GM21423 (cell line): ENCODE results near the gene DEPP1.

Experiments
- ATAC-seq: cut with Tn5 transposase; IDR thresholded peaks from one replicate; pipeline ENCODE4 v1.9.1; 2021; ENCODE audit warnings: mild to moderate bottlenecking, moderate library complexity; ENCODE audit not compliant: unreplicated experiment

Gene DEPP1

DNA sequence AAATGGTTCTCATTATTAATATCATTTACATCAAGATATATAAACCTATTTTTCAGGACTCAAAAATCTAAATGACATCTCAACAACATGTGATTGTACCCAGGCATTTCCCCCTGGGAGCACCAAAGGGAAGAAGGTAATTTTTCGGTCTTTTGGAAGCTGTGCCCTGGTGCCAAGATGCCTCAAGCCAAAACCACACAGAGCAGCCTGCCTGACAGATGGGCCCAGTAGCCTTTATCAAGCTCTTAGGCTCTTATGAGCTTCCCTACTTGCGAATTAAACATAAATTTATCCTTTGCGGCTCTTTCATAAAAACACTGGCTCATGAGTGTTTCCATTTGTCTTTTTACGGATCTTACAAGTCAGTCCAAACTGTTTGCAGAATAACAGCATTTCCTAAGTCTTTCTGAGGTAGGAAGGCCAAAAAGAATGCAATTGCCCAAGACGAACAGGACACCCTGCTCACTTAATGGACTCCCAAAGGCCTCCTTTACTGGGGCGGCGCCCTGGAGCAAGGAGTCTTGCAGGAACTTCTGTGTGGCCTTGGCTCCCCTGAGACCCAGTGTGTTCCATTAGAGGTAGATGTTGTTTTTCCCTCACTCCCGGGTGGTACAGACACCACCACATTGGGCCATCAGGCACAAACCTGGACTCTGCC is 23.1 kb downstream of the DEPP1 start:
- no peak for ATAC-seq

DNA sequence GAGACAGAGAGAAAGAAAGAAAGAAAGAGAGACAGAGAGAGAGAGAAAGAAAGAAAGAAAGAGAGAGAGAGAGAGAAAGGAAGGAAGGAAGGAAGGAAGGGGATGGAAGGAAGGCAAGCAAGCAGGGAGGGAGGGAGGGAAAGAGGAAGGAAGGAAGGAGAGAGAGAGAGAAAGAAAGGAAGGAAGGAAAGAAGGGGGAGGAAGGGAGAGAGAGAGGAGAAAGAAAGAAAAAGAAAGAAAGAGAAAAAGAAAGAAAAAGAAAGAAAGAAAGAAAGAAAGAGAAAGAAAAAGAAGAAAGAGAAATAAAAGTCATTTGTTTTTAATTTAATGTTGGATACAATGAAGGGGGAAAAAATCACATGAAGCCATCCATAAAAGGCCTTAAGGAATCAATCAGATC is 23.6 kb downstream of the DEPP1 start:
- ATAC-seq: no peak

DNA sequence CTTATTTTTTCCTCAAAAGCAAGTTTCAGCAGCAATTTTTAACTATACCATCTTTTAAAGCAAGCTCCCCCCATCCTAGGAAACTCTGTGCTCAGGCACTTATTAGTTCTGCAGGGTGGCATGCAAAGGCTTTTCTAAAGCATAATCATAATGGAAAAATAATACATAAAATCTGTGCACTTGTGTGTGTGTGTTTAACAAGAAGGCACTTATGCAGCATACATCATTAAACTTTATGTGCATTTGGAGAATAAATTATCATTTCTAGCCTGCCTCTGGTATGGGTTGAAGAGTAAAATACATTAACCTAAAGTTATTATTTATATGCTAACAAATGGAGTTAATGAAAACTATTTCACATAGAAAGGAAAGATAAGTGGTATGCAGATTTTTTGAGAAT is 24.6 kb downstream of the DEPP1 start:
- no peak for ATAC-seq

DNA sequence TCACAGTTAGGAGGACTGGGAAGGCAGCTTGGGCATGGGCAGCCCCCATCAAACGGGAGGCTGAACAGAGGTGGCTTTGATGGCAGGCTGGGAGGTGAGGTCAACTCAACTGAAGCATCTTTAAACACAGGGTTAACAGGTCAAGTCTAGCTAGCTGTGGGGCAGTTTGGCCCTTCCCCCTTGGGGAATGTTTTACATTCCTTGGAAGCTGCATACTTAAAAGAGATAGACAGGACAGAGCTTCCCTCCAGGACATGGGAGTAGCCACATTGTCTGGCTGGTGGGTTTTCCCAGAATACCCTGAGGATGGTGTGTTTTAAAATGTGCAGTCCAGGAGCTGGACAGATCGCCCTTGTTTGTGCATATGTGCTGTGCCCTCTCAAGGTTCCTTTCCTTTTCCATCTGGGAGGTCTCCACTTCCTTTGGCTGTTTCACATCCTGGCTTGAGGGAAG is 25.8 kb downstream of the DEPP1 start:
- ATAC-seq: no peak

DNA sequence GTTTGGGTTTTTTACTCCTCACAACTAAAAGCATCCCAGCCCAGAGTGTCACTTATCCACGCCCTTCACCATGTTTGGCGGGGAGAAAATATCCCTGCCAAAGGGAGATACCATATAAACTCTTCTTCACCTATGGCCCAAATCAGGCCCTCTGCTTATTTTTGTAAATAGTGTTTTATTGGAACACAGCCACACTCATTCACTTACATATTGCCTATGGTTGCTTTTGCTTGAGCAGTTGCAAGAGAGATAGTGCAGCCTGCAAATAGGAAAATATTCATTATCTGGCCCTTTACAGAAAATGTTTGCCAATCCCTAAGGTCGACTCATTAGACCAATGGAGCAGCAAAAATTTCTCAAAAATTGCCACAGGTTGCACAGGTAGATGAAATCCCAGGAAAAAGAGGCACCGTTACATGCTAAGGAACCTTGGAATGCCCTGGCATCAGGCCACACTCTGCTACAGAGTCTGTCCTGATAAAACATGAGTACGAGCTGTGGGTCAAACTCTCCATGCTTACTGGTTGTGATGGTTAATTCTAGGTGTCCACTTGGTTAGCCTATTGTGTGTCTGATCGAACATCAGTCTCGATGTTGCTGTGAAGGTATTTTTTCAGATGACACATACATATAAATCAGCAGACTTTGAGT is 26.9 kb downstream of the DEPP1 start:
- no peak for ATAC-seq

DNA sequence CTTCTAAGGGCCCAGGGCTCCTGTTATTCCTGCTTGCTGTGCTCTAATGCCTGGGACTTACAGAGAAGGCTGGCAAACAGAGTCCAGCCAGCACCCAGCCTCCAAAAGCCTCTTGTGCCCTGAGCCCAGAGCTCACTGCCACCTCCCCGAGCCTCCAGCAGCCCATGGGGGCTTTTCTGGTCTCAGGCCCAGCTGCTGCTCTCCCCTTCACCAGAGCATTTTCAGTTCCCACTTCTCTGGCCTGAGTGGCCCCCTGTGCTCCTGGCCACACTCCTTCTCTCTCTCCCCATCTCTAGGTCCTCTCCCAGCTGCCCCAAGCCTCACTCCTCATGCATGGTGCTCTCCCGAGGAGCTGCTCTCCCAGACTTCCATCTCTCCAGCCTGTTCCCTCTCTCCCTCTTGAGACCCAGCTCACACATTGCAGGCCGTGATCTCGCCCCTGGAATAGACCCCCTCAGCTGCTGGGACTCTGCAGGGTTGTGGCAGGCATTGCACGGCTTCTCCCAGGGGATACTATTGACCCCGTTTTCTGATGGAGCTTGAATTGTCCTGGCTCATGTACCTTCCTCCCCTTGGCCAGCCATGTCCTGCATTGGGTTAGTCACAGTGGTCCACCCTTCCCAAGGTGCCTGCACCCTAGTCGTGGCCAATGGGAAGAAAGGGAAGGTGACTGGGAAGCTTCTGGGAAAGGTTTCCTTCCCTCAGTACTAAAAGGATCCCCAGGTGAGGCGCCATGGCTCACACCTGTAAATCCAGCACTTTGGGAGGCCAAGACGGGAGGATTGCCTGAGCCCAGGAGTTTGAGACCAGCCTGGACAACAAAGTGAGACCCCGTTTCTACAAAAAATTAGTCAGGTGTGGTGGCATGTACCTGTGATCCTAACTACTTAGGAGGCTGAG is 28.0 kb downstream of the DEPP1 start:
- ATAC-seq: no peak

DNA sequence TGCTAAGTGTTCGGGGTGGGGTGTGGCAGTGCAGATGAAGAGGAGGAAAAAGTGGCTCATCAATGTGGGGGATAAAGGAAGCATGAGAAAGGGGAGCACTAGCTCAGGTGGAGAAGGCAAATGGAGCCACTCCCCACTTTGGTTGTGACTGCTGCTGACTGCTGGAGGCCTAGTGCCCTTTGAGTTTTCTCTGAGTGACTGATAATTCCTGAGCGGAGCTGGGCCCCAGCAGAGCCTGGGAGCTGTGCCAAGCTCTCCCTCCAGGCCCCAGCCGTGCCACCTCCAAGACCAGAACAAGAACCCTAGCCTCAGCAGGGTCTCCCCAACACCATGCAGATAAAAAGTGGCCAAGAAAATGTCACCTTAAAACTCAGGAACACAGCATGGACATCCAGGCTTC is 28.7 kb downstream of the DEPP1 start:
- ATAC-seq: no peak

DNA sequence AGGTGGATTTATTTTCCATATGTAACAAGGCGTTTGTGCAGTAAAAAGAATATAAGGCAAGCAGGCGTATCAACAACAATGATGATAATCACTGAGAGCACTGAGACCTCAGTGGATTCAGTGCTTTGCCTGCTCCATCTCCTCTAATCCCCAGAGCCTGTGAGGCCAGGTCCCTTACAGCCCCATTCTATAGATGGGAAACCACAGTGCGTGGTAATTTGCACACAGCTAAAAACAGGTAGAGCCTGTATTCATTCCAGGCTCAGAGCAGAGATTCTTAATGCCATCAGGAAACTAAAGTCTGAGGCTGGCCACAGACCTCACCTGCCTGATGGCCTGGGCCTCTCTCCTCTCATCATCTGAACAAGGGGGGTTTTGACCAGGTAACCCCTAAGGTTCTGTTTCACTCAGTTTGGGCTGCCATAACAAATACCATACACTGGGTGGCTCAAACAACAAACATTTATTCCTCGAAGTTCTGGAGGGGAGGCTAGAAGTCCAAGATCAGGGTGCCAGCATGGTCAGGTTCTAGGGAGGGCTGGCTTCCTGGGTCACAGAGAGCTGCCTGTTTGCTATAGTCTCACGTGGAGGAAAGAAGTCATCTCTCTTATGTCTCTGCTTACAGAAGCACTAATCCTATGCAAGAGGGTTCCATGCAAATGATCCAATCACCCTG is 29.3 kb downstream of the DEPP1 start:
- no peak for ATAC-seq

DNA sequence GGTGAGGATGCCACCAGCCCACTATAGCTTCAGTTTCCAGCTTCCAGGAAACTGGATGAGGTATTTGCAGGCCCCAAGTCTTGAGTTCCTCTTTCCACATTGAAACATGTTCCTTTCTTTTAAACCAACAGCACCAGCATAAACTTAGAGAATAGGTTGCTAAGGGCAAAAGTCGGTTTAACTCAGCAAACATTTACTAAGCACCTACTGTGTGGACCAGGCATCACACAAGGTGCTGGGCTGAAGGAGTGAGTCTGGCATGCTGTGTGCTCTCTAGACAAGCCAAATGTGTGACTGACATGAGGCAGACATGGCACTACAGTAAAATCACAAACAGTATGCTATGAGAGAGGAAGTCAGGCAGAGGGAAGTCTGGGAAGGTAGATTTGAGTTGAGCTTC is 30.0 kb downstream of the DEPP1 start:
- no peak for ATAC-seq

DNA sequence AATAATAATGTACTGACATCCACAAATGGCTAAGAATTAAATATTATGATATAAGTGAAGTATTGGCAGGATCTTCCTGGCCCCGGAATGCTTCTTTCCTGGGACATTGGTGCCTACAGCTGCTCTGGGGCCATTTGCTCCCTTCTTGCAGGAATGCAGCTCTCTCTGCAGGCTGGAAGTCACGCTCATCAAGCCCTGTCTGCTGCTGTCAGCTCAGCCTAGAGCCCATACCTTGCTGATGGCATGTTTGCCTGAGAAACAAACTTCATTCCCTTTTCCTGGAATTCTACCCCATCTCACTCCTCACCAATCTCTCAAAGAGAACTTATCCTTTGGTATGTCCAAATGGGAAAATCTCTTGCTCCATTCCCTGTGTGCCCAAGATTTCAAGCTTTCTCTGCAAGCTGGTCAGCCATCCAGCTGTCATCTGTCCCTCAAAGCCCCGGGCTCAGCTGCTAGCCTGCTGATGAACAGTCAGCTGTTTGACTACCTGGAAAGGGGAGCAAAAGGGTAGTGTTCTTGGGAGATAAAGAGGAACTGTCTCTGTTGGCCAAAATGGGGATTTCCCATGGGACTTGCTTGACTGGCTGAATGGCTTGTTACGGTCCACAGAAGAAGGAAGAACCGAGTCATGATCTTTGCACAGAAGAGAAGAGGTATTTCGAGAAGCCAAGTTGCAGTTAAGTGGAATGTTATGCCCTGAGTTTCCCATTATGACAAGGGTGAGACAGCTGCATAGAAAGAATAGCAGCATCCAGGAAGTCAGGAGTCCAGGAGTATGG is 31.0 kb downstream of the DEPP1 start:
- peak; percentile 64 for ATAC-seq

DNA sequence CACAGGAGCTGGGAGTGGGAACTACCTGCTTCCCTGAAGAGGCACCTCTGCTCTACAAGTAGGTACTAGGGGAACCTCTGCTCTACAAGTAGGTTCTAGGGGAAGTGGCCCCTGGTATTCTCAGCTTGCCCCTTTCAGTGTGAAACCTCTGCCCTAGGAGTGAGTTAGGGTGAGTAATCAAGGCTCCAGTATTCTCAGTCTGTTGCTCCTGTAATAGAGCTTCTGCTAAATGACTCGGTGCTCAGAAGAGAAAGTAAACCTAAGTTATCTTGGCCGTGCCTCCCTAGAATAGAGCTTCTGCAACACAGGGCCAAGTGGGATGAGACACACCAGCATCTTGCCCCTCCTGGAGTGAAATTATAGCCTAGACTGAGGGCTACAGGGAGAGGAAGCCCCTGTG is 32.4 kb downstream of the DEPP1 start:
- peak; percentile 57 for ATAC-seq

DNA sequence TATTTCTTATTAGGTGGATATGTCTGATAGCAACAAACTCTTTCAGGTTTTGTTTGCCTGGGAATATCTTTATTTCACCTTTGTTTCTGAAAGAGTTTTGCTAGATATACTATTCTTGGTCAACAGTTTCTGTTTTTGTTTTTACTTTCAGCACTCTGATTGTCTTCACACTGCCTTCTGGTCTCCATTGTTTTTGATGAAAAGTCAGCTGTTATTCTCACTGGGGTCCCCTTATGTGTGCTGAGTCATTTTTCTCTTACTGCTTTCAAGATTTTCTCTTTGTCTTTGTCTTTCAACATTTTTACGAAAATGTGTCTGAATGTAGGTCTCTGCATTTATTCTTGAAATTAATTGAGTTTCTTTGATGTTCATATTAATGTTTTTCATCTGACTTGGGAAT is 34.3 kb downstream of the DEPP1 start:
- no peak for ATAC-seq

DNA sequence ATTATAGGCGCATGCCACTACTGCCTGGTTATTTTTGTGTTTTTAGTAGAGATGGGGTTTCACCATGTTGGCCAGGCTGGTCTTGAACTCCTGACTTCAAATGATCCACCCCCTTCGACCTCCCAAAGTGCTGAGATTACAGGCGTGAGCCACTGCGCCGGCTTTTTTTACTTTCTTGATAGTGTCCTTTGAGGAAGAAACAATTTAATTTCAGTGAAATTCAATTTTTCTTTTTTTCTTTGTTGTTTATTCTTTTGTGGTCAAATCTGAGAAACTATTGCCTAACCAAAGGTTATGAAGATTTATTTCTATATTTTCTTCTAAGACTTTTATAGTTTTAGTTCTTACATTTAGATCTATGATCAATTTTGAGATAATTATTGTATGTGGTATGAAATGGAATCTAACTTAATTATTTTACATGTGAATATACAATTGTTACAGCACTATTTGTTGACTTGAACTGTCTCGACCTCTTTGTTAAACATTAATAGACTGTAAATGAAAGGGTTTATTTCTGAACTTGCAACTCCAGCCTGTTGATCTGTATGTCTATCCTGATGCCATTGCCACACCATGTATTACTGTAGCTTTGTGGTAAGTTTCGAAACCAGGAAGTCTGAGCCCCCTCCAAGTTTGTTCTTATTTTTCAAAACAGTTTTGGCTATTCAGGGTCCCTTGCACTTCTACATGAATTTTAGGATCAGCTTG is 38.8 kb downstream of the DEPP1 start:
- ATAC-seq: no peak

DNA sequence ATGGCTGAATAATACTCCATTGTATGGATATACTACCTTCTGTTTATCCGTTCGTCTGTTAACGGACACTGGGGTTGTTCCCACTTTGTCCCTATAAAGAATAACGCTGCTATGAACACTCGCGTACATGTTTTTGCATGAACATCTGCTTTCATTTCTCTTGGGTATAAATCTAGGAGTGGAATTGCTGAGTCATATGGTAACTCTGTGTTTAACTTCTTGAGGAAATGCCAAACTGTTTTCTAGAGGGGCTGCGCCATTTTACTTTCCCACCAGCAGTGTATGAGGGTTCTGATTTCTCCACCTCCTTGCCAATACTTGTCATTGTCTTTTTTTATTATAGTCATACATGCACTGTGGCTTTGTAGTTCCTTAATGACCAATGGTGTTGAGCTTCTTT is 39.7 kb downstream of the DEPP1 start:
- no peak for ATAC-seq

DNA sequence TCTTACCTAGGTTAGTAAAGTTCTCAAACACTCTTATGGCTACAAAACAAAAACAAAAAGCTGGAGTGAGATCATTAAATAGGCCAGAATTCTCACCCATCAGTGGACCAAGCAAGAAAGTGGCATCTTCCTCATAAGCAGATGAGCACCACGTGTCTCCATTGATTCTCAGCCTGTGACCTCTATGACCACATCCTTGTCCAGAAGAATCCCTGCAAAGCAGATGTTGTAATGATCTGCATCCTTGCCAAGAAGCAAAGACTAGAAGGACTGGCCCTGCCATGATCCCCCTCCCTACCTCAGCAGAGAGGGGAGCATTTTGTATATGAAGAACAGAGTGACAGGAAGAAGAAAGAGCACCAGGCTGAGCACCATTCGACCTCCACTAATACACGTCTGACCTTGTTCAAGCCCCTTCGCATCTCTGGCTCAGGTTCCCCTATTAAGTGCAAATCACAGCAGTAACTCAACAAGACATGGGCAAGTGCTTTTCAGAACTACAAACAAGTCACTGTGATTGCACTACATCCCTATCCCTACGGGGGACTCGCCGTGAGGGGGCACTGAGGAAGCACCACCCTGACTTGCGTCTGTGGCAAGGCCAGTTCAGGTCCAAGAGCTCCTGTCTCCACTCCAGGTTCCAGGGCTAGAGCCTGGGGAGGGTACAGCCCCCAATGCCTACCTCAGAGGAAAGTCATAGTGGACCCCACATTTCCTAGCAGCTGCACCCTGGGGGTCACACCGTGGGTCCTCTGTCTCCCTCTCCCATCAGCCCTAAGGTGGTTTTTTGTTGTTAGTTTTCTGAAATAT is 41.2 kb downstream of the DEPP1 start:
- ATAC-seq: no peak

DNA sequence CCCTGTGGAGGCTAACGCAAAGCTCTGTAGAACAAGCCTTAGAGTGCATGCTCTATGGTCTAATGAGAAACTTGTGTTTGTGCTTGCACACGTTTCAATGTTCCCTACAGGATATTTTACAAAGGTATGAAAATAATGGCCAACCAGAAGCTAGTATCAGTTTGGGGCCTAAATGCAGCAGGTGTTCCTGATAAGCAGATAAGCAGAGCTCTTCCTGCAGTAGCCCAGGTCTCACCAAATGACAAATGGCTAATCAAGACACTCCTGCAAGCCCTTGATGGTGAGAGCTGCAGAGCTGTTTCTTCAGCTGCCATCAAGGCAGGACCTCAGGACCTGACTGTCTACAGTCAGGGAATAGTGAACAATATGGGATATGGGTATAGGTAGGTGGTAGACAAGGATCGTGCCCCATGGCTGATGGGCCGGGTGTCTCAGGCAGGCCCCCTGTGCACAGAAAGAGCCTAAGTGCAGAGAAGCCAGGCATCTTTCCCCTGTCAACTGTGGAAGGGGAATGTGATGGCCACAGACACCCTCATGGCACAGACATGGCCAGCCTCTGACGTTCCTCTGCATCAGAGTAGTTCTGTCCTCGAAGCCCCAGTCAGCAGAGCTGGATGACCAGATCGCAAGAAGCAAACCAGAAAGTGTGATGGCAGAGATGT is 42.2 kb downstream of the DEPP1 start:
- ATAC-seq: no peak

DNA sequence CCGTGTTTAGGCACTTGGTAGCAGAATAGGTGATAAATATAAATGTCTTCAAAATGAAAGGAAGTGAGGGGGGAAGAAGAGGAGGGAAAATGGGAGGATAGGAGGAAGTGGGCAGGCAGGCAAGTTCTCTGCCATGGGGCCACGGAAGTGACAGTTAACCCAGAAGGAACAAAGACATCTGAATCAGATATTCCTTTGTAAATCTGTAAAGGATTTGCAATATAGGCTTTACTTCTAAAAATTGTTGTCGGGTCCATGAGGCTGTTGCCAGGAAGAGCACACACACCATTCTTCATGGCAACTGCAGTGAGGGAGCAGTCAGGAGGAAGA is 42.7 kb downstream of the DEPP1 start:
- no peak for ATAC-seq

DNA sequence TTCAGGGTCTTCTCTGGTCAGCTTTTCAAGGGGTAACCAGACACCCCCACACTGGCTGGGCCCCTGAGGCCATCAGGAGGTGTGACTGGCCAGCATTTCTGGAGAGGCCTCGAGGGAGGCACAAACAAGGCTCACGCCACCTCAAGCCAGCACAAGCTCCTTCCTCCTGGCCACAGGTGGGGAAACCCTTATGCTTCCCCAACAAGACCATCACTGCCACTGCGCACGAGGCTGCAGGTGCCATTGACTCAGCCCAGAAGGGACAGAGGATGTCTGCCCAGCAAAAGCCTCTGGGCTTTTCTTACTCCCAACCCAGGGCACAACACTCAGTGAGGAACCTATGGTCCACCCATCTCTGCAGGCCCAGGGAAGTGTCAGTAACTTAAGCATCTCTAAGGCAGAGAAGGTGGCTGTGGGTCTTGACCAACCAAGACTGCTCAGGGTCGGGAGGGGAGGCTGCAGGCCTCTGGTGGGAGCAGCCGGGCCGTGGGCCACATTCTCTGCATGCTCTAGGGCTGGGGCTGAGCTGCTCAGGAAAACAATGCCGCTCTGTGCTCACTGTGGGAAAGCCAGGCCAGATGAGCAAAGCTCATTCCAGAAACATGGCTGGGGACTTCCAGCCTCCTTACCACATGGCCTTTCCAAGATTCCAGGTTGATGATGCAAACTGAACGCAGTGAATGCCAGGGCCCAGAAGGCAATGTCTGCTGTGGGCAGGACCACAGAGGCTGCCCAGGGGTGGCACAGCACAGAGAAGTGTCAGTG is 43.2 kb downstream of the DEPP1 start:
- ATAC-seq: no peak
